NAMALWA (cell line): ENCODE results near the gene CRLF3.
"Not testable (repeated sequence)": the region's sequence is repeated elsewhere in the genome, so short reads cannot be mapped to it uniquely, and the experiment has no call there.

Experiments
- DNase-seq: peaks from one replicate; pipeline ENCODE4 v3.0.0-alpha.2; 2015; ENCODE audit warnings: low spot score

Gene CRLF3

GRCh38 chr17:30735644-30736043 is 88.8 kb downstream of the CRLF3 start:
- not testable (repeated sequence) for DNase-seq

DNA sequence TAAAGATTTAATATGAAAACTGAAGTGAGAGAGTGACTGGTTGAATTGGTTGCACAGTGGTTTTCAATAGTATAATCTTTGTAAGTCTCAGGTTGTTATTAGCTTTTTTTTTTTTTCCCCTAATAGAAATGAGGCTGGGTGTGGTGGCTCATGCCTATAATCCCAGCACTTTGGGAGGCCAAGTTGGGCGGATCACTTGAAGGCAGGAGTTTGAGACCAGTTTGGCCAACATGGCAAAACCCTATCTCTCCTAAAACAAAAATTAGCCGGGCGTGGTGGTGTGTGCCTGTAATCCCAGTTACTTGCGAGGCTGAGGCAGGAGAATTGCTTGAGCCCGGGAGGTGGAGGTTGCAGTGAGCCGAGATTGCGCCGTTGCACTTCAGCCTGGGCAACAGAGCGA is 89.3 kb downstream of the CRLF3 start:
- DNase-seq, result not testable (repeated sequence)

DNA sequence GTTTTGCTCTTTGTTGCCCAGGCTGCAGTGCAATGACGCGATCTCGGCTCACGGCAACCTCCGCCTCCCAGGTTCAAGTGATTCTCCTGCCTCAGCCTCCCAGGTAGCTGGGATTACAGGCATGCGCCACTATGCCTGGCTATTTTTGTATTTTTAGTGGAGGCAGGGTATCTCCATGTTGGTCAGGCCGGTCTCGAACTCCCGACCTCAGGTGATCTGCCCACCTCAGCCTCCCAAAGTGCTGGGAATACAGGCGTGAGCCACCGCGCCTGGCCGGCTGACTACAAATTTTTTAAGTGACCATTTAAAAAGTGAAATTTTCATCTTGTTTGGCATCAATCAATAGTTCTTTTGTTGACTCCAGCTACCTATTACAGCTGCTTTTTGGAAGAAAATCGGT is 90.3 kb downstream of the CRLF3 start:
- DNase-seq, result not testable (repeated sequence)
